MM.1S (cell line): ENCODE results near the gene PGBD2.

Experiments
- DNase-seq: peaks from one replicate; pipeline ENCODE4 v3.0.0-alpha.2; 2015
- H2AFZ ChIP-seq: fragments of 300-600 bp; sonication (generic); 2 replicates; pipeline ENCODE4 v1.6.0; 2016; ENCODE audit warnings: antibody characterized with exemption, low read length
- H3F3A ChIP-seq: fragments of 300-600 bp; sonication (generic); 2 replicates; pipeline ENCODE4 v1.6.1; 2016; ENCODE audit warnings: mild to moderate bottlenecking, antibody characterized with exemption, low read length, moderate library complexity, mixed read lengths; ENCODE audit not compliant: insufficient read depth
- H3K27ac ChIP-seq: fragments of 300-600 bp; sonication (generic); 2 replicates; pipeline ENCODE4 v1.5.1; 2016; ENCODE audit warnings: mild to moderate bottlenecking, low read length
- H3K27me3 ChIP-seq: fragments of 300-600 bp; sonication (generic); replicated peaks from 2 replicates; pipeline ENCODE4 v1.6.0; 2016; ENCODE audit warnings: low read length; ENCODE audit not compliant: insufficient read depth
- H3K36me3 ChIP-seq: fragments of 300-600 bp; sonication (generic); replicated peaks from 2 replicates; pipeline ENCODE4 v1.6.1; 2016; ENCODE audit warnings: mild to moderate bottlenecking, low read length, mixed read lengths; ENCODE audit not compliant: insufficient read depth
- H3K4me1 ChIP-seq: fragments of 300-600 bp; sonication (generic); 2 replicates; pipeline ENCODE4 v1.6.1; 2016; ENCODE audit warnings: low read length, mixed read lengths
- H3K4me2 ChIP-seq: fragments of 300-600 bp; sonication (generic); 2 replicates; pipeline ENCODE4 v1.6.0; 2016; ENCODE audit warnings: low read depth, low read length
- H3K4me3 ChIP-seq: fragments of 300-600 bp; sonication (generic); 2 replicates; pipeline ENCODE4 v1.5.1; 2016; ENCODE audit warnings: low read length, mixed read lengths
- H3K79me2 ChIP-seq: fragments of 300-600 bp; sonication (generic); 2 replicates; pipeline ENCODE4 v1.6.1; 2016; ENCODE audit warnings: mixed run types, low read length, mixed read lengths
- H3K9ac ChIP-seq: fragments of 300-600 bp; sonication (generic); 2 replicates; pipeline ENCODE4 v1.6.1; 2016; ENCODE audit warnings: low read length, mixed read lengths
- H3K9me2 ChIP-seq: fragments of 300-600 bp; sonication (generic); replicated peaks from 2 replicates; pipeline ENCODE4 v1.6.1; 2016; ENCODE audit warnings: mild to moderate bottlenecking, low read length, mixed read lengths; ENCODE audit not compliant: insufficient read depth
- H3K9me3 ChIP-seq: fragments of 300-600 bp; sonication (generic); replicated peaks from 2 replicates; pipeline ENCODE4 v1.6.1; 2016; ENCODE audit warnings: mild to moderate bottlenecking, low read length, mixed read lengths; ENCODE audit not compliant: insufficient read depth
- H4K20me1 ChIP-seq: fragments of 300-600 bp; sonication (generic); 2 replicates; pipeline ENCODE4 v1.6.1; 2016; ENCODE audit warnings: mild to moderate bottlenecking, low read length, moderate library complexity, mixed read lengths; ENCODE audit not compliant: insufficient read depth
- EZH2 ChIP-seq: fragments of 300-600 bp; sonication (generic); optimal IDR thresholded peaks from 2 replicates; pipeline ENCODE3; 2017; ENCODE audit warnings: low read depth, mild to moderate bottlenecking, antibody characterized with exemption, low read length, mixed read lengths
- EZH2phosphoT487 ChIP-seq: fragments of 300-600 bp; sonication (generic); IDR thresholded peaks from 2 replicates; pipeline ENCODE4 v1.6.1; 2018; ENCODE audit warnings: antibody characterized with exemption, low read length
- TF ChIP-seq, protein P1 (sequence below): fragments of 300-600 bp; sonication (generic); IDR thresholded peaks from 2 replicates; pipeline ENCODE4 v1.5.1; 2016; ENCODE audit warnings: antibody characterized with exemption, low read length, mixed read lengths

PGBD2 gene, protein sequence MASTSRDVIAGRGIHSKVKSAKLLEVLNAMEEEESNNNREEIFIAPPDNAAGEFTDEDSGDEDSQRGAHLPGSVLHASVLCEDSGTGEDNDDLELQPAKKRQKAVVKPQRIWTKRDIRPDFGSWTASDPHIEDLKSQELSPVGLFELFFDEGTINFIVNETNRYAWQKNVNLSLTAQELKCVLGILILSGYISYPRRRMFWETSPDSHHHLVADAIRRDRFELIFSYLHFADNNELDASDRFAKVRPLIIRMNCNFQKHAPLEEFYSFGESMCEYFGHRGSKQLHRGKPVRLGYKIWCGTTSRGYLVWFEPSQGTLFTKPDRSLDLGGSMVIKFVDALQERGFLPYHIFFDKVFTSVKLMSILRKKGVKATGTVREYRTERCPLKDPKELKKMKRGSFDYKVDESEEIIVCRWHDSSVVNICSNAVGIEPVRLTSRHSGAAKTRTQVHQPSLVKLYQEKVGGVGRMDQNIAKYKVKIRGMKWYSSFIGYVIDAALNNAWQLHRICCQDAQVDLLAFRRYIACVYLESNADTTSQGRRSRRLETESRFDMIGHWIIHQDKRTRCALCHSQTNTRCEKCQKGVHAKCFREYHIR

DNA sequence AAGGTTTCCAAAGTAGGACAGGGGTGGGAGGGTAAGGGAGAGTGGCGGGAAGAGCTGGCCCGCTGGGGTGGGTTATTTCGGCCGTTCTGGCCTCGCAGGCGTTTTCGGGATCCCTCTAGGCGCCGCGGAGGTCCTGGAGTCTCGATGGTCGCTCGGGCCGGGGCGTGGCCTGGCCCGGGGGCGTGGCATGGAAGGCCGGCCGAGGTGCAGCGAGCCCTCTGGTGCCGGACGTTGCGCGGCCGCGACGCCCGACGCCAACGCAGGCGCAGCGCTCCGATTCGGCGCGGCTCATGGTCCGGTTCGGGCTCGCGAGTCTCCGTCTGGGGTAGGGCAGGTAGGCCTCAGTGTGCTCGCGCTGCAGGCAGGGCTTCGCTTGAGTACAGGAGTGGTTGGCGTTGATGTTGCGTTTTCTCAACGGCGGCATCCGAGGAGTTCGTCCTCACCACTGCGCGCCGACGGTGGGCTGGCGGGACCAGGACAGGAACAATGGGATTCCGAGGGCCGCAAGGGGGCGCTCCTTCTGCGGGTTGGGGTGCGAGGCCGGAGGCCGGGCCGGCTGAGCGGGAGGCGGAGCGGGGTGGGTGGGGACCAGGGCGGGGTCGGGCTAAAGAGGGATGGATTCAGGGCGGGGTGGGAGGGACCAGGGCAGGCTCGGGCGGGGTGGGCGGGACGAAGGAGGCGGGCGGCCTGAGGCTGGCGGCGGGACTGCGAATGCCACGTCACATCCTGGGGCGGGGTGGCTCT, at the start of gene PGBD2:
PGBD2 (plus strand) TSS at position 227 of the 744 bp plus-strand sequence. CDS start 7,628 bp downstream, outside the sequence.
- no peaks in the 10 kb centered on the region for H3K9me3 ChIP-seq
- peak within 1 kb of the TSS; percentile 90 for H3K4me3 ChIP-seq
- DNase-seq = peak; percentile 97
- 0 out of 2 replicates have a peak, but pooled peaks cover 5% of the 10 kb centered on the region for H3K27me3 ChIP-seq
- peak within 1 kb of the TSS; percentile 97 for H2AFZ ChIP-seq
- H3K79me2 ChIP-seq = peaks cover 33% of the 10 kb centered on the region
- H3K9ac ChIP-seq = peak within 1 kb of the TSS; percentile 92
- H3K9me2 ChIP-seq = no peaks in the 10 kb centered on the region
- H3F3A ChIP-seq = no peaks in the 10 kb centered on the region
- H3K4me1 ChIP-seq = peaks cover 6% of the 10 kb centered on the region; the same call in 1 of the 2 replicates
- peak within 1 kb of the TSS; percentile 93 for H3K4me2 ChIP-seq
- no peaks in the 10 kb centered on the region for H4K20me1 ChIP-seq
- peak within 1 kb of the TSS; percentile 85 for H3K27ac ChIP-seq
- H3K36me3 ChIP-seq = no peaks in the 10 kb centered on the region
- TF ChIP-seq, protein P1, sequence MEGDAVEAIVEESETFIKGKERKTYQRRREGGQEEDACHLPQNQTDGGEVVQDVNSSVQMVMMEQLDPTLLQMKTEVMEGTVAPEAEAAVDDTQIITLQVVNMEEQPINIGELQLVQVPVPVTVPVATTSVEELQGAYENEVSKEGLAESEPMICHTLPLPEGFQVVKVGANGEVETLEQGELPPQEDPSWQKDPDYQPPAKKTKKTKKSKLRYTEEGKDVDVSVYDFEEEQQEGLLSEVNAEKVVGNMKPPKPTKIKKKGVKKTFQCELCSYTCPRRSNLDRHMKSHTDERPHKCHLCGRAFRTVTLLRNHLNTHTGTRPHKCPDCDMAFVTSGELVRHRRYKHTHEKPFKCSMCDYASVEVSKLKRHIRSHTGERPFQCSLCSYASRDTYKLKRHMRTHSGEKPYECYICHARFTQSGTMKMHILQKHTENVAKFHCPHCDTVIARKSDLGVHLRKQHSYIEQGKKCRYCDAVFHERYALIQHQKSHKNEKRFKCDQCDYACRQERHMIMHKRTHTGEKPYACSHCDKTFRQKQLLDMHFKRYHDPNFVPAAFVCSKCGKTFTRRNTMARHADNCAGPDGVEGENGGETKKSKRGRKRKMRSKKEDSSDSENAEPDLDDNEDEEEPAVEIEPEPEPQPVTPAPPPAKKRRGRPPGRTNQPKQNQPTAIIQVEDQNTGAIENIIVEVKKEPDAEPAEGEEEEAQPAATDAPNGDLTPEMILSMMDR = peak; percentile 79
- no peak for TF ChIP-seq EZH2

DNA sequence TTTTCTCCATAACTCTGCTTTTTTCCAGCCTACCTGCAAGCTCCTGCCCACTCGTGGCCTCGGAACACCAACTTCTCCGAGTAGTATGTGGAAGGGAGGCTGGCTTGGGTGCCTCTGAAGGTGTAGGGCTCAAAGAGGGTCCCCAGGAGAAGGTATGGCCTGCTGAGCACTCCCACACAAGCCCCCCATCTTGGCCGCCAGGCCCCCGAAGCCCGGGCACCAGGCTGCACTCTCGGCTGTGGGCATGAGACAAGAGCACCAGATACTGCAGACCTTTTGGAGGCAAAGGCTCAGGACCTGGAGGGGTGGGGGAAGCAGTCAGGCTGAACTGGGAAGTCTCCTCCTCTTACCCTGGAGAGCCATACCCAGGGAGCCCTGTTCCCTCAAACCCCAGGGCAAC, 48.8 kb upstream of the PGBD2 start:
- TF ChIP-seq EZH2phosphoT487 (no peak), EZH2 (no peak)
- TF ChIP-seq, protein P1 = no peak
- Histone ChIP-seq H2AFZ (peak overlapping the region; percentile 61), H3K27me3 (peaks cover 8% of the 10 kb centered on the region), H3K36me3 (no peaks in the 10 kb centered on the region), H3K4me3 (peak overlapping the region; percentile 67), H3K27ac (no peak overlapping the region), H3F3A (no peaks in the 10 kb centered on the region), H3K9ac (peak overlapping the region; percentile 81), H3K79me2 (peaks cover 20% of the 10 kb centered on the region), H3K4me1 (peaks cover 17% of the 10 kb centered on the region), H3K4me2 (peak overlapping the region; percentile 78), H4K20me1 (no peaks in the 10 kb centered on the region), H3K9me3 (no peaks in the 10 kb centered on the region), H3K9me2 (no peaks in the 10 kb centered on the region)
- no peak for DNase-seq

DNA sequence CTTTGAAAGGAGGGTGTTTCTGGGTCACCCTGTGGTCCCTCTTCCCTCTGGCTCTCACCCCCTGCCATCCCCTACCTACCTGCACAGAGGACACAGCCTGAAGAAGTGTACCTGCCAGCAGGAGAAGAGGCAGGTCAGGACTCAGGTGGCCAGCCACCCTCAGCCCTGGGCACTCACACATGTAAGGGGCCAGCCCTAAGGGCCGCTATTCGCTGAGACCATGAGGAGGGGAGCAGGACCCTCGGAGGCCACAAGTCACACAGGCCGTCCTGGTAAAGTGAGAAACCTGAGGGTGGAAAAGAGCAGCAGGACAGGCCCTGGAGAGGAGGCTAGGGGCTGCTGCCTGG, 48.3 kb upstream of the PGBD2 start:
- Histone ChIP-seq H3K9me3 (no peaks in the 10 kb centered on the region), H3K79me2 (peaks cover 20% of the 10 kb centered on the region), H4K20me1 (no peaks in the 10 kb centered on the region), H3K4me1 (peaks cover 21% of the 10 kb centered on the region), H3K4me3 (peak overlapping the region; percentile 67), H3F3A (peaks cover 2% of the 10 kb centered on the region; the same call in 1 of the 2 replicates), H3K27me3 (peaks cover 14% of the 10 kb centered on the region), H3K27ac (peak overlapping the region; percentile 55; the same call in 1 of the 2 replicates), H2AFZ (peak overlapping the region; percentile 61), H3K9ac (peak overlapping the region; percentile 81), H3K4me2 (peak overlapping the region; percentile 78), H3K9me2 (no peaks in the 10 kb centered on the region), H3K36me3 (no peaks in the 10 kb centered on the region)
- no peak for DNase-seq
- no peak for TF ChIP-seq EZH2
- no peak for TF ChIP-seq EZH2phosphoT487
- TF ChIP-seq, protein P1 = no peak
